Uterus (tissue), 4 donors: Measurements from ENCODE around the gene CRYL1. TPM values are rescaled to one million over a fixed set of nuclear protein-coding genes. Genes with fewer than 3 reads are reported as not detected.

Experiments used
- DNase-seq, 2 donors: peaks; one replicate each; pipeline ENCODE4 v3.0.0-alpha.2; 2019 to 2020
- H3K27ac ChIP-seq, 2 donors: fragments of 200-600 bp; sonication (generic); 1 replicate in 1 of 2; 2 replicates in 1 of 2; pipeline ENCODE4 v1.5.1; 2016 to 2018
- H3K27me3 ChIP-seq, 2 donors: fragments of 200-600 bp; sonication (generic); one replicate each; pipeline ENCODE4 v1.5.1; 2018 to 2019; ENCODE audit warnings: control low read depth in 1 of 2
- H3K36me3 ChIP-seq, 2 donors: fragments of 200-600 bp; sonication (generic); one replicate each; pipeline ENCODE4 v1.5.1; 2019; ENCODE audit warnings: control low read depth in 1 of 2
- H3K4me1 ChIP-seq, 2 donors: fragments of 200-600 bp; sonication (generic); one replicate each; pipeline ENCODE4 v1.5.1; 2018 to 2019; ENCODE audit warnings: control low read depth in 1 of 2
- H3K4me3 ChIP-seq, 2 donors: fragments of 200-600 bp; sonication (generic); 1 replicate in 1 of 2; 2 replicates in 1 of 2; pipeline ENCODE4 v1.5.1; 2018 to 2019; ENCODE audit warnings: mild to moderate bottlenecking in 1 of 2
- H3K9me3 ChIP-seq, 2 donors: fragments of 200-600 bp; sonication (generic); one replicate each; pipeline ENCODE4 v1.5.1; 2019; ENCODE audit warnings: control low read depth in 1 of 2
- POLR2A ChIP-seq, 2 donors: fragments of 450-650 bp; IDR thresholded peaks; one replicate each; pipeline ENCODE4 v1.6.1; 2016; ENCODE audit warnings: antibody characterized with exemption in 2 of 2, mild to moderate bottlenecking in 1 of 2, moderate library complexity in 1 of 2
- intact Hi-C: fragments of 100-400 bp; cut with DNase I; formaldehyde crosslinking; loops from one replicate; pipeline ENCODE4 v1.15.1; 2023; ENCODE audit warnings: low total_unique reads
- total RNA-seq, 4 donors: library from RNA; depleted of rRNA in 3 of 4; stranded (reverse); fragments of >200 nt in 3 of 4; gene quantifications; one replicate each; pipeline versions ENCODE4 v1.1.0 to v1.2.4, GENCODE V29; 2014 to 2023
- TF ChIP-seq, protein P1 (sequence below), 4 experiments: fragments of 200-600 bp in 2 of 4; fragments of 450-650 bp in 2 of 4; sonication (generic) in 2 of 4; IDR thresholded peaks; one replicate each; pipeline ENCODE4 v1.5.1; 2016 to 2019; ENCODE audit warnings: antibody characterized with exemption in 4 of 4, mild to moderate bottlenecking in 2 of 4, moderate library complexity in 1 of 4
- donor health status: DM: yes; HTN: yes; CAD: no.

The CRYL1 gene
- total RNA-seq, 4 donors from 2014 or later, result 35.6 to 90.4 (median 50.7) TPM

DNA sequence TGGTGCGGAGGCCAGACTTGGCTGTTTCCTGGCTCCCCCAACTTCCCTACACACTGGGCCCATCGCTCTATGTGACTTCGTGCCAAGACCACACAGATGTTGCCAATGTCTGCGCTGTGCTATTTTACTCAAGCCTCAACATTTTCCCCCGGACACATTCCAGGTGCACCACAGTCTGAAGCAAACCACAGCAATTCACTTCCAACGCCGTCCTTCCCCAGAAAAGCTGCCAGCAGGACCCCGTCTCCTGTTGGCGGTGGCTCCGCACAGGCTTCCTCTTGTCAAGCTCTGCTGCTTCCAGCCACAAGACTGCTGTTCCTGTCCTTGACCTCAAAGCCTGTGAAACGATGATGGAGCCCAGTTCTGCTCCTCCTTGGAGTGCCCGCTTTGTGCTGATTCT lies 100.7 kb downstream of the CRYL1 start:
- no peaks in the 10 kb centered on the region for H3K4me1 ChIP-seq
- no peak for DNase-seq
- no peaks in the 10 kb centered on the region for H3K27me3 ChIP-seq
- intact Hi-C loops, result no loop called here
- no peaks in the 10 kb centered on the region for H3K36me3 ChIP-seq
- no peaks in the 10 kb centered on the region for H3K9me3 ChIP-seq
- no peak overlapping the region for H3K4me3 ChIP-seq
- TF ChIP-seq POLR2A (IDR thresholded peaks at IDR 0.05), result no peak
- TF ChIP-seq, protein P1, sequence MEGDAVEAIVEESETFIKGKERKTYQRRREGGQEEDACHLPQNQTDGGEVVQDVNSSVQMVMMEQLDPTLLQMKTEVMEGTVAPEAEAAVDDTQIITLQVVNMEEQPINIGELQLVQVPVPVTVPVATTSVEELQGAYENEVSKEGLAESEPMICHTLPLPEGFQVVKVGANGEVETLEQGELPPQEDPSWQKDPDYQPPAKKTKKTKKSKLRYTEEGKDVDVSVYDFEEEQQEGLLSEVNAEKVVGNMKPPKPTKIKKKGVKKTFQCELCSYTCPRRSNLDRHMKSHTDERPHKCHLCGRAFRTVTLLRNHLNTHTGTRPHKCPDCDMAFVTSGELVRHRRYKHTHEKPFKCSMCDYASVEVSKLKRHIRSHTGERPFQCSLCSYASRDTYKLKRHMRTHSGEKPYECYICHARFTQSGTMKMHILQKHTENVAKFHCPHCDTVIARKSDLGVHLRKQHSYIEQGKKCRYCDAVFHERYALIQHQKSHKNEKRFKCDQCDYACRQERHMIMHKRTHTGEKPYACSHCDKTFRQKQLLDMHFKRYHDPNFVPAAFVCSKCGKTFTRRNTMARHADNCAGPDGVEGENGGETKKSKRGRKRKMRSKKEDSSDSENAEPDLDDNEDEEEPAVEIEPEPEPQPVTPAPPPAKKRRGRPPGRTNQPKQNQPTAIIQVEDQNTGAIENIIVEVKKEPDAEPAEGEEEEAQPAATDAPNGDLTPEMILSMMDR (IDR thresholded peaks at IDR 0.05), result no peak
- peak overlapping the region; percentile 21 to 25 for H3K27ac ChIP-seq

DNA sequence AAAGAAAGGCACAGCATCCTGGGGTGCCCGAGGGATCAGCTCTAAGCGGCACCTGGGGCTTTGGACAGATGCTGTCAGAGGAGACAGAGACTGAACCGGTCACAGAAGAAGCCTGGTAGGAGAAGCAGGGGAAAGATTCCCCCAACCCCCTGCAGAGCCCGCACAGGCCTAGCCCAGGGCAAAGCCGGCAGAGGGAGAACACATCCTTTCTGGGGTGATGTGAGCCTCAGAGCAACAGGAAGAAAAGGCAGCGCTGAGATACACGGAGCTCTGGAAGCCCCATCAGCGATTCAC lies 101.2 kb downstream of the CRYL1 start:
- no peaks in the 10 kb centered on the region for H3K27me3 ChIP-seq
- H3K27ac ChIP-seq, result peak overlapping the region; percentile 21 to 25
- no peaks in the 10 kb centered on the region for H3K4me1 ChIP-seq
- no peak for DNase-seq
- no peaks in the 10 kb centered on the region for H3K9me3 ChIP-seq
- no peak for TF ChIP-seq POLR2A (IDR thresholded peaks at IDR 0.05)
- TF ChIP-seq, protein P1 (IDR thresholded peaks at IDR 0.05), result no peak
- intact Hi-C loops, result no loop called here
- H3K36me3 ChIP-seq, result no peaks in the 10 kb centered on the region
- H3K4me3 ChIP-seq, result no peak overlapping the region

DNA sequence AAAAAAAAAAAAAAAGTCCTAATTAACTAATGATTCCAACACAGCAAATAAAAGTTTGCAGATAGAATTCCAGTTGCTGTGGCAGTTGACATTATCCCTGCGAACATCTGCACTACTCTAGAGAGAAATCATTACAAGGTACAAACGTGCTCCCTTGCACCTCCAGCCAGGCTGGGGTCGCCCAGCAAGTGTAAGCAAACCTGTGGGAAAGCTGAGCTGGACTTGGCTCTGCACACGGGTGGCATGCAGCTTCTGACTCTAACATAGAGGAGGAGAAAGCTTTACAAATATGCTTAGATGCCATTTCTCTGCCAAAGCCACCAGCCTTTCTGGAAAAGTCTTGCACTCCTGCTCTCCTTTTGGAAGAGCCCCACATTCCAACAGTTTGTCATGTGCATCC lies 103.3 kb downstream of the CRYL1 start:
- no peaks in the 10 kb centered on the region for H3K36me3 ChIP-seq
- no peaks in the 10 kb centered on the region for H3K4me1 ChIP-seq
- H3K27me3 ChIP-seq, result no peaks in the 10 kb centered on the region
- H3K27ac ChIP-seq, result no peak overlapping the region
- no peak for DNase-seq
- no peaks in the 10 kb centered on the region for H3K9me3 ChIP-seq
- no peak overlapping the region for H3K4me3 ChIP-seq
- intact Hi-C loops, result no loop called here
- TF ChIP-seq, protein P1 (IDR thresholded peaks at IDR 0.05), result no peak
- no peak for TF ChIP-seq POLR2A (IDR thresholded peaks at IDR 0.05)

DNA sequence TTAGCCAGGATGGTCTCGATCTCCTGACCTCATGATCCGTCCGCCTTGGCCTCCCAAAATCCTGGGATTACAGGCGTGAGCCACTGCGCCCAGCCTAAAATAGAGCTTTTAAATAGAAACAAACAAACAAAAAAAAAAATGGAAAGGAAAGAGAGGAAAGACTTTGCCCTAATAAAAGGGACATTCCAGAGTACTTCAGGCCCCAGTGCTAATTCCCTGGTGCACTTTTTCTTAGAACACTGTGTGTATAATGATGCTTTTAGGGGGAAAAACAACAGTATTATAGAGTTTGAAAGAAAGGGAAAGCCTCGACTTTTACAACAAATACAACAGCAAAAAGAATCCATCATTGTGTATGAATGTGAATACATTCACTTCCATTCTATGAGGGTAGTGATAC lies 104.7 kb downstream of the CRYL1 start:
- TF ChIP-seq, protein P1 (IDR thresholded peaks at IDR 0.05), result no peak
- no peak for TF ChIP-seq POLR2A (IDR thresholded peaks at IDR 0.05)
- H3K9me3 ChIP-seq, result no peaks in the 10 kb centered on the region
- H3K27me3 ChIP-seq, result no peaks in the 10 kb centered on the region
- H3K4me3 ChIP-seq, result no peak overlapping the region
- no peak for DNase-seq
- H3K4me1 ChIP-seq, result no peaks in the 10 kb centered on the region
- H3K36me3 ChIP-seq, result no peaks in the 10 kb centered on the region
- intact Hi-C loops, result no loop called here
- H3K27ac ChIP-seq, result peak overlapping the region; percentile 73 to 85

DNA sequence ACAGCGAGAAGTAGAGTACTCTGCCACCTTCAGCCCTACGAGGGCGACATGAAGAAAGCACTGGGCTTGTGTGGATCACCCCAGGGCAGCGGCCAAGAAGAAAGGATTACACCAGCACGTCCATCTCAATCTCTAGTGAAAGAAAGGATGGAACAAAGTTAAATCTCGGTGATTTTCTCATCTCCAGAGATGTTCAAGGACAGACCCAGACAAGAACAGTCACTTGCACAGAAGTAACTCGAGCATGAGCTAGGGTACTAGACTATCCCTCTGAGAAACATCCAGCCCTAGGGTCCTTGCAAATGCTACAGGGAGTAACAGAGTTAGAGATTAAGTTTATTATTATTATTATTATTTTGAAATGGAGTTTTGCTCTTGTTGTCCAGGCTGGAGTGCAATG lies 106.7 kb downstream of the CRYL1 start:
- H3K36me3 ChIP-seq, result no peaks in the 10 kb centered on the region
- DNase-seq, result no peak
- no peak overlapping the region for H3K4me3 ChIP-seq
- H3K9me3 ChIP-seq, result no peaks in the 10 kb centered on the region
- TF ChIP-seq, protein P1 (IDR thresholded peaks at IDR 0.05), result no peak
- TF ChIP-seq POLR2A (IDR thresholded peaks at IDR 0.05), result no peak
- no peaks in the 10 kb centered on the region for H3K4me1 ChIP-seq
- peak overlapping the region; percentile 81 to 86 for H3K27ac ChIP-seq
- no peaks in the 10 kb centered on the region for H3K27me3 ChIP-seq
- intact Hi-C loops, result no loop called here
